NB4 (cell line): ENCODE results near the gene OR1F1.

Experiments
- TF ChIP-seq, protein P1 (sequence below): IDR thresholded peaks from one replicate; pipeline ENCODE4 v1.5.1; 2012; ENCODE audit warnings: low read depth, low read length
- TF ChIP-seq, protein P2 (sequence below): IDR thresholded peaks from 2 replicates; pipeline ENCODE4 v1.6.1; 2011; ENCODE audit warnings: low read depth, low read length

DNA sequence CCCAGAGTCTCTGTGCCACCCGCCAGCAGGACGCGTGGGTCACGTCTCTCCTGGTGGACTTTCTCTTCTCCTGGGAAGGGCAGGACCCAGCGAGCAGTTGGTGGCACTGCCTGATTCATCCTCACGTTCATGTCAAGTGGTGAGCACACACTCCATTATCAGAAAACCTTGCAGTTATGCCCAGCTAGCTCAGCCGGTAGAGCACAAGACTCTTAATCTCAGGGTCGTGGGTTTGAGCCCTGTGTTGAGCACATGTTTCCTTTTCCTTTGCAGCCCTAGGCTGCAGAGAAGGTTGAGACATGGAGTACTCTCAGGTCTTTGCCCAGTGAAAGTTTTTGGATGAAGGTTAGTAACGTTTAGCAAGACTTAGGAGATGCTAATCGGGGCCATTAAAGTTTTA is 8.0 kb downstream of the OR1F1 start:
- TF ChIP-seq, protein P1, sequence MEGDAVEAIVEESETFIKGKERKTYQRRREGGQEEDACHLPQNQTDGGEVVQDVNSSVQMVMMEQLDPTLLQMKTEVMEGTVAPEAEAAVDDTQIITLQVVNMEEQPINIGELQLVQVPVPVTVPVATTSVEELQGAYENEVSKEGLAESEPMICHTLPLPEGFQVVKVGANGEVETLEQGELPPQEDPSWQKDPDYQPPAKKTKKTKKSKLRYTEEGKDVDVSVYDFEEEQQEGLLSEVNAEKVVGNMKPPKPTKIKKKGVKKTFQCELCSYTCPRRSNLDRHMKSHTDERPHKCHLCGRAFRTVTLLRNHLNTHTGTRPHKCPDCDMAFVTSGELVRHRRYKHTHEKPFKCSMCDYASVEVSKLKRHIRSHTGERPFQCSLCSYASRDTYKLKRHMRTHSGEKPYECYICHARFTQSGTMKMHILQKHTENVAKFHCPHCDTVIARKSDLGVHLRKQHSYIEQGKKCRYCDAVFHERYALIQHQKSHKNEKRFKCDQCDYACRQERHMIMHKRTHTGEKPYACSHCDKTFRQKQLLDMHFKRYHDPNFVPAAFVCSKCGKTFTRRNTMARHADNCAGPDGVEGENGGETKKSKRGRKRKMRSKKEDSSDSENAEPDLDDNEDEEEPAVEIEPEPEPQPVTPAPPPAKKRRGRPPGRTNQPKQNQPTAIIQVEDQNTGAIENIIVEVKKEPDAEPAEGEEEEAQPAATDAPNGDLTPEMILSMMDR, result no peak
- TF ChIP-seq, protein P2, sequence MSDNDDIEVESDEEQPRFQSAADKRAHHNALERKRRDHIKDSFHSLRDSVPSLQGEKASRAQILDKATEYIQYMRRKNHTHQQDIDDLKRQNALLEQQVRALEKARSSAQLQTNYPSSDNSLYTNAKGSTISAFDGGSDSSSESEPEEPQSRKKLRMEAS, result no peak
